ENCODE data around the gene TMA7. TPM values are rescaled to one million over a fixed set of nuclear protein-coding genes. Genes with fewer than 3 reads are reported as not detected.
A peak's percentile ranks its signal among the peaks of the same experiment; 100 is the strongest.

The TMA7 gene
- total and polyA plus RNA-seq, 2 of the 13 experiments (the other 11 are each of a cell fraction or from before 2014, with no cell fraction given): 100 to 486 TPM

DNA sequence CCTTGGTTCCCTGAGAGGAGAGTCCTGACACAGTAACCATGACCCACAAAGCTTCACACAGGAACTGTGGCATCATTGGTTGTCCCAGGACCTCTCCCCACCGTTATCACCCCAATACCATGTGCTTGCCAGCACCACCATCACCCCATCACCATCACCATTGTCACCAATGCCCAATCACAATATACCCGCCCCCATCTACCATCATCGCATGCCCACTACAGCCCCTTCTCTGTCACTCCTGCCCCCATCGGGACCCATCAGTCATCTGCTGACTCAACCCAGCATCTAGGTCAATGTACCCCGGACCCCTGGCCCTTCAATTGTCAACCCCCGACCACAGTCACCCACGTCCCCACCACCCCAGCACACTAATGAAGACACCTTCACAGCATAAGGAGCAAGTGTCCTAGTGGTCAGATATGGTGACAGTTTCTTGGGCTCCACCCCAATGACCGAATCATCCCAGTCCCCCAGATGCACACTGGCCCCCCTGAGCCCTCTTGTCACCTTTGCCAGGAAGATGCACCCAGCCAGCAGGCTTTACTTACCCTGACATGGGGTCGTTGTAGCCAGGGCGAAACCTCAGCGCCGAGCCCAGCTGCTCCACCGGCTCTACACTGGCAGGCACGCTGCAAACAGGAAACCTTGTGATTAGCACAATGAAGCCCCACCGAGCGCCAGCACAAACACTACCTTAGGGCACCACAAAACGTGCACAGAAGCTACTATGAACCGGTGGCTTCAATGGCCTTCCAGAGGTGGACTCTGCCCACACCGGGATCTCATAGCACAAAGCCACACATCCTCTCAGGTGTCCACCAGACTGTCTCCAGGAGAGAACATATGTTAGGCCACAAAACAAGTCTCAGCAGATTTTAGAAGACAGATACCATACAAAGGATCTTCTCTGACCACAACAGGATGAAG is 38.8 kb downstream of the TMA7 start:
- peaks cover 41% of the 10 kb centered on the region for H3K4me1 ChIP-seq (ENCODE audit: insufficient read depth, low read length)
- ChIA-PET POLR2A (no interaction called here), CTCF (ENCODE audit: low intra/inter-chr PET ratio, low total read pairs) (no interaction called here)
- H3K9me3 ChIP-seq (ENCODE audit: low read length): no peaks in the 10 kb centered on the region
- peak overlapping the region; percentile 36 for H3K27ac ChIP-seq (ENCODE audit: extremely low read length, insufficient read depth, low read length)
- H3K27me3 ChIP-seq (ENCODE audit: control insufficient read depth in 1 of 2, insufficient read depth in 2 of 2, low read length in 2 of 2): no peaks in the 10 kb centered on the region
- ATAC-seq (peak; percentile 71), DNase-seq (ENCODE audit: low spot score) (peak; percentile 23), FAIRE-seq (no peak)
- peak overlapping the region; percentile 29; the same call in 1 of the 2 replicates for H3K4me2 ChIP-seq (ENCODE audit: low read depth, low read length)
- intact Hi-C loops (cut with micrococcal nuclease; ENCODE audit: unreplicated experiment) (no loop called here), in situ Hi-C loops (cut with HindIII; ENCODE audit: extremely low pct_ligation_motif_present, low pct_unique_long_range_greater_than_20kb) (no loop called here)
- H4K20me1 ChIP-seq (ENCODE audit: insufficient read depth, low read length): no peaks in the 10 kb centered on the region
- no TSS peak for BruUV-seq (replicated peaks)
- H3K9ac ChIP-seq (ENCODE audit: insufficient read depth, low read depth, low read length): peak overlapping the region; percentile 1; the same call in 1 of the 2 replicates
- 91% methylated on average over 8 of the region's 19 CpGs for whole genome bisulfite sequencing (ENCODE audit: low lambda C conversion rate)
- H3K79me2 ChIP-seq (ENCODE audit: insufficient read depth, low read length): no peaks in the 10 kb centered on the region
- no peak overlapping the region for H3K4me3 ChIP-seq (replicated peaks in 1 of 3; ENCODE audit: insufficient read depth in 1 of 3, low read depth in 2 of 3, low read length in 3 of 3)
- H3K36me3 ChIP-seq (replicated peaks in 1 of 2; ENCODE audit: control insufficient read depth in 1 of 2, insufficient read depth in 2 of 2, low read length in 2 of 2): no peaks in the 10 kb centered on the region
- no peak overlapping the region for H2AFZ ChIP-seq (ENCODE audit: low read length)
- TF ChIP-seq, protein P1, sequence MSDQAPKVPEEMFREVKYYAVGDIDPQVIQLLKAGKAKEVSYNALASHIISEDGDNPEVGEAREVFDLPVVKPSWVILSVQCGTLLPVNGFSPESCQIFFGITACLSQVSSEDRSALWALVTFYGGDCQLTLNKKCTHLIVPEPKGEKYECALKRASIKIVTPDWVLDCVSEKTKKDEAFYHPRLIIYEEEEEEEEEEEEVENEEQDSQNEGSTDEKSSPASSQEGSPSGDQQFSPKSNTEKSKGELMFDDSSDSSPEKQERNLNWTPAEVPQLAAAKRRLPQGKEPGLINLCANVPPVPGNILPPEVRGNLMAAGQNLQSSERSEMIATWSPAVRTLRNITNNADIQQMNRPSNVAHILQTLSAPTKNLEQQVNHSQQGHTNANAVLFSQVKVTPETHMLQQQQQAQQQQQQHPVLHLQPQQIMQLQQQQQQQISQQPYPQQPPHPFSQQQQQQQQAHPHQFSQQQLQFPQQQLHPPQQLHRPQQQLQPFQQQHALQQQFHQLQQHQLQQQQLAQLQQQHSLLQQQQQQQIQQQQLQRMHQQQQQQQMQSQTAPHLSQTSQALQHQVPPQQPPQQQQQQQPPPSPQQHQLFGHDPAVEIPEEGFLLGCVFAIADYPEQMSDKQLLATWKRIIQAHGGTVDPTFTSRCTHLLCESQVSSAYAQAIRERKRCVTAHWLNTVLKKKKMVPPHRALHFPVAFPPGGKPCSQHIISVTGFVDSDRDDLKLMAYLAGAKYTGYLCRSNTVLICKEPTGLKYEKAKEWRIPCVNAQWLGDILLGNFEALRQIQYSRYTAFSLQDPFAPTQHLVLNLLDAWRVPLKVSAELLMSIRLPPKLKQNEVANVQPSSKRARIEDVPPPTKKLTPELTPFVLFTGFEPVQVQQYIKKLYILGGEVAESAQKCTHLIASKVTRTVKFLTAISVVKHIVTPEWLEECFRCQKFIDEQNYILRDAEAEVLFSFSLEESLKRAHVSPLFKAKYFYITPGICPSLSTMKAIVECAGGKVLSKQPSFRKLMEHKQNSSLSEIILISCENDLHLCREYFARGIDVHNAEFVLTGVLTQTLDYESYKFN (CRISPR knock-in tag; conservative IDR thresholded peaks at IDR 0.05): 0 out of 2 replicates have a peak, but pooled peaks have one; percentile 26
- peak; percentile 11; the same call in 1 of the 2 replicates for TF ChIP-seq SALL1 (CRISPR knock-in tag; IDR thresholded peaks at IDR 0.05)
- peak; percentile 45; the same call in 1 of the 2 replicates for TF ChIP-seq ZBTB38 (CRISPR knock-in tag; IDR thresholded peaks at IDR 0.05)
- no peak for TF ChIP-seq THYN1 (CRISPR knock-in tag; IDR thresholded peaks at IDR 0.05; ENCODE audit: borderline replicate concordance, low read depth)
- TF ChIP-seq ZFP1 (CRISPR knock-in tag; IDR thresholded peaks at IDR 0.05): no peak
- no peak for TF ChIP-seq ZNF7 (CRISPR knock-in tag; IDR thresholded peaks at IDR 0.05)
- TF ChIP-seq, protein P2, sequence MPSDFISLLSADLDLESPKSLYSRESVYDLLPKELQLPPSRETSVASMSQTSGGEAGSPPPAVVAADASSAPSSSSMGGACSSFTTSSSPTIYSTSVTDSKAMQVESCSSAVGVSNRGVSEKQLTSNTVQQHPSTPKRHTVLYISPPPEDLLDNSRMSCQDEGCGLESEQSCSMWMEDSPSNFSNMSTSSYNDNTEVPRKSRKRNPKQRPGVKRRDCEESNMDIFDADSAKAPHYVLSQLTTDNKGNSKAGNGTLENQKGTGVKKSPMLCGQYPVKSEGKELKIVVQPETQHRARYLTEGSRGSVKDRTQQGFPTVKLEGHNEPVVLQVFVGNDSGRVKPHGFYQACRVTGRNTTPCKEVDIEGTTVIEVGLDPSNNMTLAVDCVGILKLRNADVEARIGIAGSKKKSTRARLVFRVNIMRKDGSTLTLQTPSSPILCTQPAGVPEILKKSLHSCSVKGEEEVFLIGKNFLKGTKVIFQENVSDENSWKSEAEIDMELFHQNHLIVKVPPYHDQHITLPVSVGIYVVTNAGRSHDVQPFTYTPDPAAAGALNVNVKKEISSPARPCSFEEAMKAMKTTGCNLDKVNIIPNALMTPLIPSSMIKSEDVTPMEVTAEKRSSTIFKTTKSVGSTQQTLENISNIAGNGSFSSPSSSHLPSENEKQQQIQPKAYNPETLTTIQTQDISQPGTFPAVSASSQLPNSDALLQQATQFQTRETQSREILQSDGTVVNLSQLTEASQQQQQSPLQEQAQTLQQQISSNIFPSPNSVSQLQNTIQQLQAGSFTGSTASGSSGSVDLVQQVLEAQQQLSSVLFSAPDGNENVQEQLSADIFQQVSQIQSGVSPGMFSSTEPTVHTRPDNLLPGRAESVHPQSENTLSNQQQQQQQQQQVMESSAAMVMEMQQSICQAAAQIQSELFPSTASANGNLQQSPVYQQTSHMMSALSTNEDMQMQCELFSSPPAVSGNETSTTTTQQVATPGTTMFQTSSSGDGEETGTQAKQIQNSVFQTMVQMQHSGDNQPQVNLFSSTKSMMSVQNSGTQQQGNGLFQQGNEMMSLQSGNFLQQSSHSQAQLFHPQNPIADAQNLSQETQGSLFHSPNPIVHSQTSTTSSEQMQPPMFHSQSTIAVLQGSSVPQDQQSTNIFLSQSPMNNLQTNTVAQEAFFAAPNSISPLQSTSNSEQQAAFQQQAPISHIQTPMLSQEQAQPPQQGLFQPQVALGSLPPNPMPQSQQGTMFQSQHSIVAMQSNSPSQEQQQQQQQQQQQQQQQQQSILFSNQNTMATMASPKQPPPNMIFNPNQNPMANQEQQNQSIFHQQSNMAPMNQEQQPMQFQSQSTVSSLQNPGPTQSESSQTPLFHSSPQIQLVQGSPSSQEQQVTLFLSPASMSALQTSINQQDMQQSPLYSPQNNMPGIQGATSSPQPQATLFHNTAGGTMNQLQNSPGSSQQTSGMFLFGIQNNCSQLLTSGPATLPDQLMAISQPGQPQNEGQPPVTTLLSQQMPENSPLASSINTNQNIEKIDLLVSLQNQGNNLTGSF (CRISPR knock-in tag; IDR thresholded peaks at IDR 0.05): no peak
- TF ChIP-seq, protein P3, sequence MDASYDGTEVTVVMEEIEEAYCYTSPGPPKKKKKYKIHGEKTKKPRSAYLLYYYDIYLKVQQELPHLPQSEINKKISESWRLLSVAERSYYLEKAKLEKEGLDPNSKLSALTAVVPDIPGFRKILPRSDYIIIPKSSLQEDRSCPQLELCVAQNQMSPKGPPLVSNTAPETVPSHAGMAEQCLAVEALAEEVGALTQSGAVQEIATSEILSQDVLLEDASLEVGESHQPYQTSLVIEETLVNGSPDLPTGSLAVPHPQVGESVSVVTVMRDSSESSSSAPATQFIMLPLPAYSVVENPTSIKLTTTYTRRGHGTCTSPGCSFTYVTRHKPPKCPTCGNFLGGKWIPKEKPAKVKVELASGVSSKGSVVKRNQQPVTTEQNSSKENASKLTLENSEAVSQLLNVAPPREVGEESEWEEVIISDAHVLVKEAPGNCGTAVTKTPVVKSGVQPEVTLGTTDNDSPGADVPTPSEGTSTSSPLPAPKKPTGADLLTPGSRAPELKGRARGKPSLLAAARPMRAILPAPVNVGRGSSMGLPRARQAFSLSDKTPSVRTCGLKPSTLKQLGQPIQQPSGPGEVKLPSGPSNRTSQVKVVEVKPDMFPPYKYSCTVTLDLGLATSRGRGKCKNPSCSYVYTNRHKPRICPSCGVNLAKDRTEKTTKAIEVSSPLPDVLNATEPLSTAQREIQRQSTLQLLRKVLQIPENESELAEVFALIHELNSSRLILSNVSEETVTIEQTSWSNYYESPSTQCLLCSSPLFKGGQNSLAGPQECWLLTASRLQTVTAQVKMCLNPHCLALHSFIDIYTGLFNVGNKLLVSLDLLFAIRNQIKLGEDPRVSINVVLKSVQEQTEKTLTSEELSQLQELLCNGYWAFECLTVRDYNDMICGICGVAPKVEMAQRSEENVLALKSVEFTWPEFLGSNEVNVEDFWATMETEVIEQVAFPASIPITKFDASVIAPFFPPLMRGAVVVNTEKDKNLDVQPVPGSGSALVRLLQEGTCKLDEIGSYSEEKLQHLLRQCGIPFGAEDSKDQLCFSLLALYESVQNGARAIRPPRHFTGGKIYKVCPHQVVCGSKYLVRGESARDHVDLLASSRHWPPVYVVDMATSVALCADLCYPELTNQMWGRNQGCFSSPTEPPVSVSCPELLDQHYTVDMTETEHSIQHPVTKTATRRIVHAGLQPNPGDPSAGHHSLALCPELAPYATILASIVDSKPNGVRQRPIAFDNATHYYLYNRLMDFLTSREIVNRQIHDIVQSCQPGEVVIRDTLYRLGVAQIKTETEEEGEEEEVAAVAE (CRISPR knock-in tag; IDR thresholded peaks at IDR 0.05; ENCODE audit: borderline replicate concordance): no peak
- no peak for TF ChIP-seq ZNF207 (IDR thresholded peaks at IDR 0.05; ENCODE audit: borderline replicate concordance)
